Frontal cortex (tissue), 4 donors: ENCODE measurements around the gene TRAPPC5. TPM values are rescaled to one million over a fixed set of nuclear protein-coding genes. Genes with fewer than 3 reads are reported as not detected.

Experiments used
- DNase-seq, 2 donors: peaks; one replicate each; pipeline ENCODE4 v3.0.0; 2012; ENCODE audit warnings: low spot score in 2 of 2
- FAIRE-seq: peaks from 2 replicates; lab custom pipeline; 2012; peaks lifted over from hg19 to GRCh38; lab: Jason Lieb, UNC
- total RNA-seq: library from RNA; depleted of rRNA; stranded (reverse); fragments of >200 nt; gene quantifications from one replicate; pipeline ENCODE4 v1.2.3, GENCODE V29; 2014
- donor health status: control.
- donor health status: control.
- donor health status: control.

The TRAPPC5 gene
- total RNA-seq, 1 donor from 2014 or later, result 15.5 TPM

GRCh38 chr19:7645163-7645562 lies 35.5 kb upstream of the TRAPPC5 start:
- DNase-seq, result no peak
- FAIRE-seq, result no peak

GRCh38 chr19:7645656-7646425 lies 34.8 kb upstream of the TRAPPC5 start:
- DNase-seq (no peak), FAIRE-seq (no peak)

GRCh38 chr19:7646426-7646700 lies 34.3 kb upstream of the TRAPPC5 start:
- DNase-seq, result no peak
- no peak for FAIRE-seq

GRCh38 chr19:7647156-7647555 lies 33.5 kb upstream of the TRAPPC5 start:
- FAIRE-seq, result no peak
- no peak for DNase-seq

- FAIRE-seq (no peak), DNase-seq (no peak)
Measured at GRCh38 chr19:7648265-7649014, 32.2 kb upstream of the TRAPPC5 start.

- DNase-seq (no peak), FAIRE-seq (no peak)
Measured at GRCh38 chr19:7650148-7650547, 30.5 kb upstream of the TRAPPC5 start.

- FAIRE-seq, result no peak
Measured at GRCh38 chr19:7652061-7652641, 28.5 kb upstream of the TRAPPC5 start.

GRCh38 chr19:7654401-7654800 lies 26.2 kb upstream of the TRAPPC5 start:
- DNase-seq (no peak), FAIRE-seq (no peak)

More at GRCh38 chr19:7652061-7652641, 28.5 kb upstream of the TRAPPC5 start:
- peak; percentile 73 to 88 for DNase-seq

- DNase-seq (no peak), FAIRE-seq (no peak)
Measured at GRCh38 chr19:7655581-7655980, 25.1 kb upstream of the TRAPPC5 start.

- no peak for DNase-seq
- no peak for FAIRE-seq
Measured at GRCh38 chr19:7657131-7657751, 23.4 kb upstream of the TRAPPC5 start.

- DNase-seq, result no peak
- FAIRE-seq, result no peak
Measured at GRCh38 chr19:7658219-7658686, 22.4 kb upstream of the TRAPPC5 start.

- DNase-seq (no peak), FAIRE-seq (no peak)
Measured at GRCh38 chr19:7661744-7662538, 18.7 kb upstream of the TRAPPC5 start.

- DNase-seq (no peak), FAIRE-seq (no peak)
Measured at GRCh38 chr19:7662657-7663056, 18.0 kb upstream of the TRAPPC5 start.

- no peak for DNase-seq
- no peak for FAIRE-seq
Measured at GRCh38 chr19:7663706-7664105, 16.9 kb upstream of the TRAPPC5 start.

GRCh38 chr19:7665076-7665475 lies 15.6 kb upstream of the TRAPPC5 start:
- DNase-seq, result no peak

GRCh38 chr19:7668842-7669241 lies 11.8 kb upstream of the TRAPPC5 start, which contains the start of gene RETN:
Gene RETN, plus strand, starts transcription at chr19:7669049. Its CDS starts 278 bp downstream, at chr19:7669327.
- FAIRE-seq, result no peak
- no peak for DNase-seq

More at GRCh38 chr19:7665076-7665475, 15.6 kb upstream of the TRAPPC5 start:
- FAIRE-seq, result no peak

- DNase-seq (no peak), FAIRE-seq (no peak)
Measured at GRCh38 chr19:7669641-7670040, 11.0 kb upstream of the TRAPPC5 start.

- peak in 1 of 2 donors; percentile 73 for DNase-seq
- no peak for FAIRE-seq
Measured at GRCh38 chr19:7670150-7670783, 10.4 kb upstream of the TRAPPC5 start.

- DNase-seq, result no peak
- FAIRE-seq, result no peak
Measured at GRCh38 chr19:7670790-7671189, 9.8 kb upstream of the TRAPPC5 start.
